Kidney epithelial cell (primary cell): ENCODE measurements around the gene CCDC86. TPM values are rescaled to one million over a fixed set of nuclear protein-coding genes. Genes with fewer than 3 reads are reported as not detected.

Experiments
- DNase-seq: peaks from one replicate; pipeline ENCODE4 v3.0.0-alpha.2; 2010; ENCODE audit warnings: low read depth
- H3K27me3 ChIP-seq: 2 replicates; pipeline ENCODE4 v1.6.0; 2011; ENCODE audit warnings: low read length; ENCODE audit not compliant: control insufficient read depth, insufficient read depth
- H3K36me3 ChIP-seq: 2 replicates; pipeline ENCODE4 v1.5.1; 2011; ENCODE audit warnings: low read length; ENCODE audit not compliant: control insufficient read depth, insufficient read depth
- H3K4me3 ChIP-seq: 2 replicates; pipeline ENCODE4 v1.5.1; 2011; ENCODE audit warnings: low read depth, mild to moderate bottlenecking, control low read depth, low read length
- total RNA-seq: library from RNA; depleted of rRNA; stranded (reverse); fragments of >200 nt; gene quantifications from 2 replicates; pipeline ENCODE4 v1.2.3, GENCODE V29; 2015
- TF ChIP-seq, protein P1 (sequence below): IDR thresholded peaks from 2 replicates; pipeline ENCODE4 v1.5.1; 2011; ENCODE audit warnings: mild to moderate bottlenecking, moderate library complexity, low read length, control low read depth, inconsistent platforms; ENCODE audit not compliant: insufficient read depth, poor library complexity, severe bottlenecking

CCDC86 gene
- total RNA-seq, 1 donor from 2014 or later, result 53.6 TPM

DNA sequence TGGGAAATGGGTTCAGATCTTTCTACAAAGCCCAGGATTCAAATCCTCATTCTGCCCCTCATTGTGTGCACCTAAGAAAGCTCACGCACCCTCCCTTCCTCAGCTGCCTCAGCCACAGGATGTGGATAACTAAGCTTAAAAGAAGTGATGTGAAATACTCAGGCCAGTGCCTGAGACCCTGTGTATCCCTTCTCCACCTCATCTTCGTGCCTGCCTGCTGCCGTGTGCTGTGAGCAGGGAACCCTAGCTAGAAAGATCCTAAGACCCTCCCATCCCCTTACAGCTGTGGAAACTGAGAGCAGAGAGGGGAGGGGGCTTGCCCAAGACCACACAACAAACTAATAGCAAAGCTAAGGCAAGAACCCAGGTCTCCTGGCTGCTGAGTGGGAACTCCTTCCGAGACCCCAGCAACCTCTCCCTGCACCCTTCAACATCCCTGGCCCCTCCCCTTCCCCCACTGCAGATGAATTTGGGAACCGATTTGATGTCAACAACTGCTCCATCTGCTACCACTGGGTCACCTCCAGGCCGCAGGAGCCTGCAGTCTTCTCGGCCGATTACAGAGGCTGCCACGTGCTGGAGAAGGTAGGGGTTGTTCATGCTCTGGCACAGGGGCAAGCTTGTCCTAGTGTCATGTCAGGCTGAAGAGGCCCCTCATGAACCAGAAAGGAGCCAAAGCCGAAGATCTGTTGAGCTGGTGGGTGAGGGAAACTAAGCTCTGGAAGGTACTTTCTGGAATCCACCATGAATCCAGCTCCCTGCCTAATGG lies 27.0 kb downstream of the CCDC86 start:
- Histone ChIP-seq H3K4me3 (no peak overlapping the region), H3K36me3 (no peaks in the 10 kb centered on the region), H3K27me3 (no peaks in the 10 kb centered on the region)
- TF ChIP-seq, protein P1, sequence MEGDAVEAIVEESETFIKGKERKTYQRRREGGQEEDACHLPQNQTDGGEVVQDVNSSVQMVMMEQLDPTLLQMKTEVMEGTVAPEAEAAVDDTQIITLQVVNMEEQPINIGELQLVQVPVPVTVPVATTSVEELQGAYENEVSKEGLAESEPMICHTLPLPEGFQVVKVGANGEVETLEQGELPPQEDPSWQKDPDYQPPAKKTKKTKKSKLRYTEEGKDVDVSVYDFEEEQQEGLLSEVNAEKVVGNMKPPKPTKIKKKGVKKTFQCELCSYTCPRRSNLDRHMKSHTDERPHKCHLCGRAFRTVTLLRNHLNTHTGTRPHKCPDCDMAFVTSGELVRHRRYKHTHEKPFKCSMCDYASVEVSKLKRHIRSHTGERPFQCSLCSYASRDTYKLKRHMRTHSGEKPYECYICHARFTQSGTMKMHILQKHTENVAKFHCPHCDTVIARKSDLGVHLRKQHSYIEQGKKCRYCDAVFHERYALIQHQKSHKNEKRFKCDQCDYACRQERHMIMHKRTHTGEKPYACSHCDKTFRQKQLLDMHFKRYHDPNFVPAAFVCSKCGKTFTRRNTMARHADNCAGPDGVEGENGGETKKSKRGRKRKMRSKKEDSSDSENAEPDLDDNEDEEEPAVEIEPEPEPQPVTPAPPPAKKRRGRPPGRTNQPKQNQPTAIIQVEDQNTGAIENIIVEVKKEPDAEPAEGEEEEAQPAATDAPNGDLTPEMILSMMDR, result no peak
- no peak for DNase-seq

DNA sequence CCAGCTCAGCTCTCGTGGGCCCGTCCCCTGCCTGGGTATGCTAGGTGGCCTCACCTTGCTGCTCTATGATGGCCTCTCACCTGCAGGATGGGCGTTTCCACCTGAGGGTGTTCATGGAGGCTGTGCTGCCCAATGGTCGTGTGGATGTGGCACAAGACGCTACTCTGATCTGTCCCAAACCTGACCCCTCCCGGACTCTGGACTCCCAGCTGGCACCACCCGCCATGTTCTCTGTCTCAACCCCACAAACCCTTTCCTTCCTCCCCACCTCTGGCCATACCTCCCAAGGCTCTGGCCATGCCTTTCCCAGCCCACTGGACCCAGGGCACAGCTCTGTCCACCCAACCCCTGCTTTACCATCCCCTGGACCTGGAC lies 27.5 kb downstream of the CCDC86 start:
- no peak overlapping the region for H3K4me3 ChIP-seq
- no peaks in the 10 kb centered on the region for H3K27me3 ChIP-seq
- TF ChIP-seq, protein P1, result no peak
- no peaks in the 10 kb centered on the region for H3K36me3 ChIP-seq
- no peak for DNase-seq

DNA sequence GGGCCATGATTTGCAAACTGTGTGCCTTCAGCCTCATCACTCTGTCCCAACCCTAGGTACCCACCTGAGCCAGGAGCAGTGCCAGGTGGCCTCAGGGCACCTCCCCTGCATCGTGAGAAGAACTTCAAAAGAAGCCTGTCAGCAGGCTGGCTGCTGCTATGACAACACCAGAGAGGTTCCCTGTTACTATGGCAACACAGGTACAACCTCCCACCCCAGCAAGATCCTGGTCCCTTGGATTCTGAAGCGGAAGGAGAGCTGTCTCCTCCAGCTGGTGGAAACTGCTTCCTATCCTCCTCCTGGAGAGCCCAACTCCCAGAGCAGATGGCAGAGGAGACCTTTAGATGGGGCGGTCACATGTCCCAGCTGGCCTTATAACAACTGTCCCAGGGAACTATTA lies 28.4 kb downstream of the CCDC86 start:
- Histone ChIP-seq H3K36me3 (no peaks in the 10 kb centered on the region), H3K4me3 (no peak overlapping the region), H3K27me3 (no peaks in the 10 kb centered on the region)
- DNase-seq, result no peak
- TF ChIP-seq, protein P1, result no peak

DNA sequence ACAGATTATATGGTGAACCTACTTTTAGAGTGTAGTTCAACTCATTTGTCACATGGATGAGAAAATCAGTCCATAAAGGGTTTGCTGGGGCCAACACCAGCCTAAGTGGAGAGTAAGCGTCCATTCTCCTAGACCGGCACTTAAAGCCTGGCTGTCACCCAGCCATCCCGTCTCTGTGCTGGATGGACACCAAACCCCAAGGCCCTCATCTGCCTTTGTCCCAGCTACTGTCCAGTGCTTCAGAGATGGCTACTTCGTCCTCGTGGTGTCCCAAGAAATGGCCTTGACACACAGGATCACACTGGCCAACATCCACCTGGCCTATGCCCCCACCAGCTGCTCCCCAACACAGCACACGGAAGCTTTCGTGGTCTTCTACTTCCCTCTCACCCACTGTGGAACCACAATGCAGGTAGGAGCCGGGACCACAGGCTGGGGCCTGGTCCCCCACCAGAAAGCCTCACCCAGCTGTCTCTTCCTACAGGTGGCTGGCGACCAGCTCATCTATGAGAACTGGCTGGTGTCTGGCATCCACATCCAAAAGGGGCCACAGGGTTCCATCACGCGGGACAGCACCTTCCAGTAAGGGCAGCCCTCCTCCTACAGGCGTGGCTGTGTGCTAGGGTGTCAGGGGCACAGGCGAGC lies 28.9 kb downstream of the CCDC86 start:
- DNase-seq, result no peak
- TF ChIP-seq, protein P1, result no peak
- no peak overlapping the region for H3K4me3 ChIP-seq
- no peaks in the 10 kb centered on the region for H3K27me3 ChIP-seq
- H3K36me3 ChIP-seq, result no peaks in the 10 kb centered on the region

DNA sequence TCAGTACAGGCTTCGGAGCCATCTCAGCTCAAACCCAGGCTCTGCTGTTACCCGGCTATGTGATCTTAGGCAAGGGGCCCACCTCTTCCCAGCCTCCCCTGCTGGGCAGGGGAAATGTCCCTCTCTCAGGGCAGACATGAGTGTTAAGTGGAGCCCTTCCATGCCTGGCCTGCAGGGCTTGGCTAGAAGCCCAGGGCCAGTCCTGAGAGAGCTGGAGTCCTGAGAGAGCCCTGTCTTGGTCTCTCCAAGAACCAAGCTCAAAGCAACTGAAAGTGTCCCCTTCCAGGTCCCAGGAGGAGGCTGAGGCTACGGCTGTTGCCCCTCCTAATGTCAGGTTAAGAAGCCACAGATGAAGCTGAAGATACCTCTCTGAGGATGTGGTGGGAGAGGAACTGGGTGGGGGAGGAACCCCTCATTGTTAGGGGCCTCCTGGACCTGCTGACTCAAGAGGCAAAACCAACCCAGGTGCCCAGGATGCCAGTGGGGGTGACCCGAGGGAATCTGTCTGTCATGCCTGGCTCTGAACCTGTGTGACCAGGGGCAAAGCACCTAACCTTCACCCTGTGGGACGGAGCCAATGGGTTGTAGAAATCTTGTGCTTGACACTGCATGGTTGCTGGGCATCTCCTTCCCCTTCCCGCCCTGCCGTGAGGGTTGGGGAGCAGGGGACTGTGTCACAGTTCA lies 29.6 kb downstream of the CCDC86 start:
- TF ChIP-seq, protein P1, result no peak
- Histone ChIP-seq H3K27me3 (no peaks in the 10 kb centered on the region), H3K36me3 (no peaks in the 10 kb centered on the region), H3K4me3 (no peak overlapping the region)
- DNase-seq, result no peak
